Measurements from ENCODE around the gene NPLOC4.

NPLOC4 gene

DNA sequence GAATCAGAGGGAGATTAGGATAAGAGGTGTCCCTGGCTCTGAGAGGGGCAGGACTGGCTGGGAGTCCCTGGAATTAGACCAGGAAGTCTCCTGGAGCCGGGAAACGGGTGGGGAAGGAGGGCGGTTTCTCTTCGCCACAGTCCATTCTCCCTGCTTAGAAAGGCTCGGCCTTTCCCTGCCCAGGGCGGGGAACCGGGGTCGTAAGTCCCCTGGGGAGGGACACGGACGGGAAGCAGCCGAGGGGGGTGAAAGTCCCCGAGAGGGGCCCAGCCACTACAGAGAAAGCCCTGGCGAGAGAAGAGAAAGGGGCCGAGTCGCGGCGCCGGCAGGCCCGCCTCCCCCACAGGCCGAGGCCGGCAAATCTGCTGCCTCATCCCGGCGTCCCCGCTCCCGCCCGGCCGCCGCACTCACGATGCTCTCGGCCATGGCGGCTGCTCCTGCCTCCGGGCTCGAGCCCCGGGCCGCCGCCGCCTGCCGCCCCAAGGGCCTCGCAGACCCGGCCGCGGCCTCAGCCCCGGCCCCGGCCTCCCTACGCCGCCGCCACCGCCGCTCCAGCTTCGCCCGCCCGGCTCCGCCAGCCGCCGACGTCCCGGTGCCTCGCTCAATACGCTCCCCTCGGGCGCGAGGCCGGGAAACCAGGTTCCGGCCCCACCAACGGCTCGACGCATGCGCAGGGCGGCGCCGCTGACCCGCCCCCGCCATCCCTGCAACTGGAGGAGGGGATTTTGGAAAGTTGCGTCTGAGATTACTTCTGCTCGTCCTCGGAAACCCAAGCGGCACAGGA, at the start of gene NPLOC4, which contains the start of gene TSPAN10:
Gene NPLOC4 (minus strand): TSS at position 608 of the 784 bp plus-strand sequence. CDS start 182 bp downstream, at position 426.
Gene TSPAN10 (plus strand): TSS at position 692 of the 784 bp plus-strand sequence. CDS start 5,217 bp downstream, outside the sequence.
- DNase-seq = peak; percentile 87 to 89

- DNase-seq = no peak
Observed at GRCh38 chr17:81686614-81687013, 49.7 kb upstream of the NPLOC4 start.

GRCh38 chr17:81685108-81685507, 48.2 kb upstream of the NPLOC4 start:
- peak; percentile 63 to 69 for DNase-seq

GRCh38 chr17:81684442-81684911, 47.6 kb upstream of the NPLOC4 start:
- DNase-seq = no peak

DNA sequence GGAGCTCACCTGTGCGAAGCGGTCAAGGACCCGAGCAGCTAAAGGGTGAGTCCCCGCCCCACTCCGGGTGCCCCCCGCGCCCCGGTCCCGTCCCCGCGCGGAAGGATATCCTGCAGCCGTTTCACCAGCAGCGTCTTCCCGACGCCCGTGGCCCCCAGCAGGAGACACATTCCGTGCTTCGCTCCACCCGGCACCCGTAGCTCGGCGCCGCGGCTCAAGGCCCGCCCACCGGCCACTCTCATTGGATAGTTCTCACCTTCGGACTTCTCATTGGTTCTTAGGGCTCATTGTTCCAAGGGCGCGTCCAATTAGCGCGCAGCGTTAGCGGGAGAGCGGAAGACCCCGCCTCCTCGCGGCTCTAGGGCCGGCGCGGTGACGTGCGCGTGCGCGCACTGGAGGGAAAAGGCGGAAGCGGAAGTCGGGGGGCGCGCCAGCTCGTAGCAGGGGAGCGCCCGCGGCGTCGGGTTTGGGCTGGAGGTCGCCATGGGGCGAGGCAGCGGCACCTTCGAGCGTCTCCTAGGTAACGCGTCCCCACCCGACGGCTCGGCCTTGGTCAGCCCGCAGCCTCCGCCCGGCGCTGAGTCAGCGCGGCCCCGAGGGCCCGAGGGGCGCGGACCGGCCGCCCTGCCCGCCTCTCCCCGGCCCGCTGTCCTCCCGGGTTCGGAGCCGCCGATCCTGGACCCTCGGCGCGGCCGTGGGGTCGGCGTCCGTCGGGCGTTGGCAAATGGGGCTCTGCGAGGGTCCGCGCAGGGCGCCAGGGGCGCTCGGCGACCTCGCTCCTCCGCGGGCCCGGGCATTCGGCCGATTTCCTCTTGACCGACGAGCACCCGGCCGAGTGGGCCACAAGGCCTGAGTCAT, 46.9 kb upstream of the NPLOC4 start, which contains the start of the genes ARL16 and HGS:
Gene ARL16 (minus strand): TSS at position 214 of the 858 bp plus-strand sequence. CDS start 44 bp downstream, at position 170.
Gene HGS (plus strand): TSS at position 428 of the 858 bp plus-strand sequence. CDS start 56 bp downstream, at position 484.
- peak; percentile 97 to 98 for DNase-seq

- DNase-seq = no peak
Observed at GRCh38 chr17:81683208-81683583, 46.3 kb upstream of the NPLOC4 start.

- DNase-seq = no peak
Observed at GRCh38 chr17:81682565-81683207, 45.8 kb upstream of the NPLOC4 start.

GRCh38 chr17:81681672-81682071, 44.8 kb upstream of the NPLOC4 start:
- DNase-seq = no peak

- DNase-seq = no peak
Observed at GRCh38 chr17:81680150-81680549, 43.2 kb upstream of the NPLOC4 start.

GRCh38 chr17:81676906-81677305, 40.0 kb upstream of the NPLOC4 start:
- DNase-seq = no peak

GRCh38 chr17:81675515-81676221, 38.8 kb upstream of the NPLOC4 start:
- peak in 1 of 2 donors; percentile 33 for DNase-seq

DNA sequence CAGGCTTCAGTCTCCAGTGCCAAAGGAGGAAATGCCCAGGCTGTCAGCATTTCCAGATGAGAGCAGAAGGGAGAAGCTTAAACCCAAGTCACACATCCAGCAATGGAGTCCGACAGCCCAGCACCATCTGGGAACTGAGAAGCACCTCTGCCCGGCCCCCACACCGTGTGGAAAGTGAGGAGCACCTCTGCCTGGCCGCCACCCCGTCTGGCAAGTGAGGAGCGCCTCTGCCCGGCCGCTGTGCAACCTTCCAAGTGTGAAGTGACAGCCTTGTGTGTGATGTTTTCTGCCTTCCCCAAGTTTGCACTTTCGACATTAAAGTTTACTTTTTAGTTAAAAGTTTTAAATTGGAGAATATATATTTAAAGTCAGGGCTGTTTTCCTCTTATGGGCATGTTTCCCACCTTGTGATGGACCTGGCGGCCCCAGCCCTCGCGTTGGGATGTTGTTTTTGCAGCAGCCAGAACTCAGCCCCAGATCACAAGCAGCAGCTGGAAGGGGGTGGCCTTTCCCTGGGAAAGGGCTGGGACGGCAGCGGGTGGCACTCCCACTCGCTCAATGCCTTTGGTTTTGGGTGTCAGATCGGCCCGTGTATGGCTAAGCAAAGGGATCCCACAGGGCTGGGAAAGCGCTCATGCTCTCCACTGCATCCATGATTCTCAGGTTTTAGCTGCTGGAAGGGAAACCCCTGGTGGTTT, 36.8 kb upstream of the NPLOC4 start:
- no peak for DNase-seq

- DNase-seq = no peak
Observed at GRCh38 chr17:81672954-81673353, 36.0 kb upstream of the NPLOC4 start.

DNA sequence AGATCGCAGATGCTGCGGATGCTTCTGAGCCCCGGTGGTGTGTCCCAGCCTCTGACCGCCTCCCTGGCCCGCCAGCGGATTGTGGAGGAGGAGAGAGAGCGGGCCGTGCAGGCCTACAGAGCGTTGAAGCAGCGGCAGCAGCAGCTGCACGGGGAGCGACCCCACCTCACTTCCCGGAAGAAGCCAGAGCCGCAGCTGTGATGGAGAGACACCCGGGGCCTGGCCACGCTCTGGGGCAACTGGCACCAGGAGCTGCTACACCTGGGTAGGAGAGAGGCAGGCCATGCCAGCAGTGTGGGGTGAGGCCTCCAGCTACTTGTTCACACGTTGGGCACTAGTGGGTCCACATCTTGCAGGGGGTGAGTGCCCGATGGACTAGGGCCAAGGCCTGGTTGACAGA, 35.6 kb upstream of the NPLOC4 start:
- DNase-seq = no peak

- no peak for DNase-seq
Observed at GRCh38 chr17:81667754-81668153, 30.8 kb upstream of the NPLOC4 start.

GRCh38 chr17:81666342-81667191, 29.7 kb upstream of the NPLOC4 start, which contains the start of the genes CCDC137 and OXLD1:
Gene CCDC137 (plus strand): TSS chr17:81666737. CDS start chr17:81666767, 30 bp downstream.
Gene OXLD1 (minus strand): TSS chr17:81666605. CDS start chr17:81666577, 28 bp downstream.
- peak; percentile 93 to 95 for DNase-seq

GRCh38 chr17:81666092-81666341, 29.1 kb upstream of the NPLOC4 start:
- peak in 1 of 2 donors; percentile 37 for DNase-seq

DNA sequence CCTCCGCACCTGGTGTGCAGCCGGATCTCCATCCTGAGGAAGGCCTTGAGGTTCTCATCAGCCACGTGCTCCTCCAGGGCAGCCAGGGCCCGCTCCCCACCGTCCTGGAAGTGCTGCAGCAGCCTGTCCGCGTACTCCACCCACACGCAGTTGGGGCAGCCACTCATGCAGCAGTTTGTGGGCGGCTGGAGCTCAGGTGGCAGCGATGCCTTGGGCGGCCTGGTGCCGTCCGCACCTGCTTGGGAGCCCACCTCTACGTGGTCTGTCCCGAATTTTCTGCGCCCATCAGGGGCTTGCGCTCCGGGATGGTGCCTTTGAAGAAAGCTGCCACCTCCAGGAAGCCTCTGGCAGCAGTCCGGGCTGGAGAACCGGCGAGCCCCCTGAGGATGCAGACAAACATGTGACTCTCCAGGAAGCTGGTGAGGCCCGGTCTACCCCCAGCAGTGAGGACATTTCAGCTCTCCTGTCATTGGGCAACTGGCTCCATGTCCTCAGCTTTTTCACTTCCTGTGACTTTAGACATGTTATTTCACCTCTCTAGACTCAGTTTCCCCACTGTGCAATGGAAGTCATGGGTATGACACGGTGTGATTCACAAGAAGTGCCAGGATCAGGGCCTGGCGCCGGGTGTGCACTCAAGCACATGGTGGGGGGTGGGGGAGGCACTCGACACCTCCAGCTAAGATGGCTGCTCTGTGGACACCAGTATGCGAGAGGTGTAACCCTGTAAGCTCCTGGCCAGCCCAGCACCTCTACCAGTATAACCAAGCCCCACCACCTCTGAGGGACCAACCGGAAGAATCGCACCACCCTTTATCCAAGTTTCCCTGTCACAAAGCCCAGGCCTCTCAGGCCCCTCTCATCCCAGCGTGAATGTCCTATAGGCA, 28.5 kb upstream of the NPLOC4 start:
- DNase-seq = peak; percentile 72 to 76

DNA sequence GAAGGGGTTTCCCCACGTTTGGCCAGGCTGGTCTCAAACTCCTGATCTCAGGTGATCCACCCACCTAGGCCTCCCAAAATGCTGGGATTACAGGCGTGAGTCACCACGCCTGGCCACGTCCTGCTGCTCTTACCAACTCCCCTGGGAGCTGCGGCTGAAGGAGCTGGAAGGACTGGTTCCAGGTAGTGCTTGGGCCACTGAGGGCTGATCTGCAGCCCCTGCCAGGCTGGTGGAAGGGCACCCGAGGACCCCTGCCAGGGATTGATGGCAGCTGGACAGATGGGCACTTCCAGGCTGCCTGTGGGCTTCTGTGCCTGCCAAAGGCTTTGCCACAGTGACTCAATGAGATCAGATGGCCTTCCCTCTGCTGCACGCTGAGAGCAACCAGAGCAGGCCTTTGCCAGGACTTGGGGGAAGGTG, 27.1 kb upstream of the NPLOC4 start:
- DNase-seq = peak in 1 of 2 donors; percentile 35

All from stimulated activated CD4-positive, alpha-beta T cell treated with anti-CD3 and anti-CD28 coated beads, Interleukin-2, amount 100 ng/mL, for 24 hours (primary cell).